SIG-M5 (cell line): ENCODE results near the gene LILRA1.
"Not testable (repeated sequence)": the region's sequence is repeated elsewhere in the genome, so short reads cannot be mapped to it uniquely, and the experiment has no call there.

Experiments
- DNase-seq: peaks from one replicate; lab custom pipeline; 2025; lab: John Stamatoyannopoulos, UW

Gene LILRA1

DNA sequence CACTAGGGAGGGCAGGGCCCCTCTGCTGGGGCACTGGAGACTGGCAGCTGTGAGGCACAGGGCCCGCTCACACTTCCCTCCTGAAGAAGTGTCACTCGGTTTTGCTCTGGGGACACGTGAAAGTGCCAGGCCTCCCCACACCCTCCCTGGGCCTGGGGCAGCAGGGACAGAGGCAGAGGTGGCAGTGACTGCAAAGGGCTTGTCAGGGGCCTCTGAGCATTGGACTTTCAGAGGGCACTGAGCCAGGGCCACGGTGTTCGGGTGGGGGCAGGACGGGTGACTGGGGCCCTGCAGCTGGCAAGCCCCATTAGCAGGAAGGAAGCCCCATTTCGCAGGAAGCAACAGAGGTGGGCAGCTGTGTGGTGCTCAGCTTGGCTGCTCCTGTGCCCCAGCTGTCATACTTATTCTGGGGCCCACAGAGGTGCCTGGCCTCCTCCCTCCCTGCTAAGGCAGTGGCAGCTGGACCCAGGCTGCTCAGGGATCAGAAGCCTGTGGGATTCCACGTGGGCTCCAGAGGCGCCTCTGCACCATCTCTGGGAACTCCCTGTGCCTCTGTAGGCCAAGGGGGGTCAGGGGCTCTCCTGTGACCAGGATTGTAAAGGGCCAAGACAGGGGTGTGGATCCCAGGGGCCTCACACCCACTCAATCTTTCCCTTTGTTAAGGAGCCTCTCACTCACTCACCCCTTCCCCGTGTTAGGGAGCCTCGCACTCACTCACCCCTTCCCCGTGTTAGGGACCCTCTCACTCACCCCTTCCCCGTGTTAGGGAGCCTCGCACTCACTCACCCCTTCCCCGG is 31.7 kb downstream of the LILRA1 start:
- not testable (repeated sequence) for DNase-seq

DNA sequence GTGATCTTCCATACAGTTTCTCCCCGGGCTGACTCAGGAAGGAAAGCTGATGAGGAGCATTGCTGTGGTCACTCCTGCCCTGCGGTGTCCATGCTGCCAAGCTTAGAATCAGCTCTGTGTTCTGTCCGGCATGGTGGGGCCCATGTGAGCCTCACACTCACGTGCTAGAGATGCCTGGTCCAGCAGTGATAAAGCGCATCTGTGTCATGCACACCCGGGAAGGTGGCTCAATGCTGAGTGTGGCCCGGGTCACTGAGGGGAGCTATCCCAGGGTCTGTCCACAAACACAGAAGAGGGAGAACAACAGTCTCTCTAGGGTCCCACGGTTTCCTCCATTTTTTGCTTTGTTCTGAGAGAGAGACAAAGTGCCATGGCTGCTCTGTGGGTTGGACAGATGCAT is 33.3 kb downstream of the LILRA1 start:
- DNase-seq: no peak

- DNase-seq: not testable (repeated sequence)
Observed at GRCh38 chr19:54627912-54628311, 34.5 kb downstream of the LILRA1 start.

- DNase-seq: not testable (repeated sequence)
Observed at GRCh38 chr19:54630262-54630661, 36.8 kb downstream of the LILRA1 start, which contains the start of gene LILRB1. TSS of gene LILRB1 (plus strand) at chr19:54630484. CDS start at chr19:54631074, 590 bp downstream.

DNA sequence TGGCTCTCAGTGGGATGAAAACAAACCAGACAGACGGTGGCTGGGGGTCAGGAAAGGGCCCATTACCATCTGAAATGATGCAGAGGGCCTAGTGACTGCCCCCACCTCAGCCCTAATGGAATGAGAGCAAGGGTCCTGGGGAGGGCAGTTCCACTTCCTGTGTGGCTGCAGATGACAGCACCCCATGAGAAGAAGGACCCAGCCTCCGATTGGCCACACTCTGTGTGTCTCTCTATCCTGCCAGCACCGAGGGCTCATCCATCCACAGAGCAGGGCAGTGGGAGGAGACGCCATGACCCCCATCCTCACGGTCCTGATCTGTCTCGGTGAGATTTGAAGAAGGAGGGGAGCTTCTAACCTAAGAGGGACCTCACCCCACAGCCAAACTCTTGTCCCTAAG is 37.4 kb downstream of the LILRA1 start:
- DNase-seq: no peak

GRCh38 chr19:54631489-54632337 is 38.3 kb downstream of the LILRA1 start:
- not testable (repeated sequence) for DNase-seq

DNA sequence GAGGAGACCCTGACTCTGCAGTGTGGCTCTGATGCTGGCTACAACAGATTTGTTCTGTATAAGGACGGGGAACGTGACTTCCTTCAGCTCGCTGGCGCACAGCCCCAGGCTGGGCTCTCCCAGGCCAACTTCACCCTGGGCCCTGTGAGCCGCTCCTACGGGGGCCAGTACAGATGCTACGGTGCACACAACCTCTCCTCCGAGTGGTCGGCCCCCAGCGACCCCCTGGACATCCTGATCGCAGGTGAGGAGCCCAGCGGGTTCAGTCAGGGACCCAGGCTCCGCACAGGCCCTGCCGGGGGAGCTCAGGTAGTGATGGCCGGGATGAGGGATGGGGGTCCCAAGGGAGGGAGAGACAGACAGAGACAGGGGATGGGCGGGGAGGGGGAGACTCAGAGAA is 39.1 kb downstream of the LILRA1 start:
- DNase-seq: not testable (repeated sequence)

DNA sequence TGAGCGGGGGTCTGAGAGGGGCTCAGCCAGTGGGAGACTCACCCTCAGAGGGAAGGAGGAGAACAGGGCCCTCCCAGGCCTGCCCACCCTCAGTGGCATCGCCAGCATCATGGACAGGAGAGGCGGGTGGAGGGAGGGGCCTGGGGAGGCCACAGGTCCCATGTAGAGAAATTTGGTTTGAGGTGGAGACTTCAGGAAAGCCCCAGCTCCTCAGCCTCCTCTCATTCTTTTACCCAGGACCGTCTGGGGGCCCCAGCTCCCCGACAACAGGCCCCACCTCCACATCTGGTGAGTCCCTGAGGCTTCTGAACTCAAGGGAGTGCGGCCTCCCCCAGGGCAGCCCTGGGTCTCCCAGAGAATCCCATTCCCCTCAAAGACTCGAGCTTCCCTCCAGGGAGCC is 40.0 kb downstream of the LILRA1 start:
- no peak for DNase-seq

- not testable (repeated sequence) for DNase-seq
Observed at GRCh38 chr19:54636081-54636480, 42.6 kb downstream of the LILRA1 start.

- DNase-seq: no peak
Observed at GRCh38 chr19:54638683-54639082, 45.3 kb downstream of the LILRA1 start.

DNA sequence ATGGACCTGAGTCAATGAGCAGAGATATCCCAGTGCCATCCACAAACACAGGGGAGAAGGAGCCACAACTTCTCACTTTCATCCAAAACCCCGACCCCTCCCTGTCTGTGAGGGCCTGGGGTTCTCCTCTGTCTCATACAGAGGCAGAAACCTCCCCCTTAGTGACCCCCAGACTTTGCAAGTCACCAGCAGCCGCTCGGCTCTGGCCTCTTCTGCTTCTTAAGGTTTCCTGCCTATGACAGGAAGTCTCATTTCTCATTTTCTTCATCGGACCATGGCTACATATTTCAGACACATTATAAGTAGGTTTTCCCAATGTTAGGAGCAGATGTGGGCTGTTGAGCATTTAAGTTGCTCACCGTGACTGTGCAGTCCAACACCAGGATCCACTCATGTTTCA is 49.5 kb downstream of the LILRA1 start:
- DNase-seq: not testable (repeated sequence)

DNA sequence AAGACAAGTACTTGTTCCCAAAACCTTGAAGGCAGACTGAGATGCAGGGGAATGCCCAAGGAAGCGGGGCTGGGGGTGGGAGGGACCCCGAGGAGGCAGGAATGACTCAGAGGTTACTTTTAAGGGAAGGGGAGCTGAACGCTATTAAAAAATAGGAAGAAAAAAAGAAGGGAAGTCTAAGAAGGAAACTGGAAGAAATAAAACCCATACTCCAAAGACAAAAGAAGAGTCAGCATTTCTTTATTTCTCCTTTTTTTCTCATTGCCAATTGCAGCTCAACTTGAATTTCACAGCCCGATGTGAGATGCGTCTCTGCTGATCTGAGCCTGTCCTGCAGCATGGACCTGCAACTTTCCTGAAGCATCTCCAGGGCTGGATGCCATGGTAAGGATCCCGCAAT is 50.2 kb downstream of the LILRA1 start:
- DNase-seq: not testable (repeated sequence)

GRCh38 chr19:54644056-54644455 is 50.6 kb downstream of the LILRA1 start:
- no peak for DNase-seq

GRCh38 chr19:54646331-54646841 is 53.0 kb downstream of the LILRA1 start:
- DNase-seq: no peak

DNA sequence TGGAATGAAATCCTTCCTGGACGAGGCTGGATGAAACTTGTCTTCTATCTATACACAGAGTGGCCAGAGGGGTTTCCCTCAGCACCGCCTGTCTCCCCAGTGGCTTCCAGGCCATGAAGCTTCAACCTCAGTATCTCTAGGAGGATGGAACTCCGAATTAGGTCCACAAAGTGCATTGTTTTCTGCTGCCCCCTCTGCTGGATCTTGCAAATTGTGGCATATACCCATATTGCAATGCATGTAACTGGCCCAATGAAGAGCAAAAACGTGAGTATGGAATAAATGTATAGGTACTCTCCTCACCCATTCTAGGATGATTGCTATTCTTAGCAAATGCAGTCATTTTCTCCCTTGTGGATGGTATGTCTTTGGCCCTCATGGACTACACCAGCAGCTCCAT is 54.7 kb downstream of the LILRA1 start:
- no peak for DNase-seq

DNA sequence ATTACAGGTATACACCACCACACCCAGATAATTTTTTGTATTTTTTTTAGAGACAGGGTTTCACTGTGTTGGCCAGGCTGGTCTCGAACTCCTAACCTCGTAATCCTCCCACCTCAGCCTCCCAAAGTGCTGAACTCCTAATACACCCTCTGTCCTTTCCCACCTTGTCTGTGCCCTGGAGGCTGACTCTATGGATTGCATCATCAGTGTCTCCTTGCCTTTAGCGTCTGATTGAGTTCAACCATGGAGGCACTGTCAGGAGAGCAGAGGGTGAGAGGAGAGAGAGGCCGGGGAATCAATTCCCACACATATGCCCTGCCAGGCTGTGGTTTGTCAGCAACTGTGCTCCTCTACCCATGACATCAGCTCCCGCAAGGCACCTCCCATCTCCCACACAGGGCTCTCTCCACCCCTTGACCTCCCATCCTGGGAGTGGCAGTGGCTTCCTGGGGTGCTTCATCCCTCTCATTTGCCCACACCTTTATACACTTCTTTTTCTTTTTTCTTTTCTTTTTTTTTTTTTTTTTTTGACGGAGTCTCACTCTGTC is 56.8 kb downstream of the LILRA1 start:
- DNase-seq: no peak
